ENCODE results near the gene SYNM.

SYNM gene

DNA sequence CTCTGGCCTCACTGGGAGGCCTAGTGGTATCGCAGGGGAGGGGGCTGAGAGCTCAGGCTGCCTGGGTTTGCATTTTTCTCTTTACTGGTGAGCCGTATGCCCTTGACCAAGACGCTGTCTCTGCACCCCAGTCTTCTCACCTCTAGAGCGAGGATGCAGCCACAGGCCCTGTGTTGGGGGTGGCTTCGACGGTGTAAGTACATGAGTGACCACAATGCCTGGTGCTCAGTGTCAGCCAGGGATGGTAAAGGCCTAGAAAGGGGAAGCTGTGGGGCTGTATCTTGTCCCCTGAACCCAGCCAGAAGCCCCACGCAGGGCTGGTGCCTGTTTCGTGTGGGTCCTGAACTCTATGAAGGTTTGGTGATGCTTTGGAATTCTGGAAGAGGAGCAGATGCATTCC lies 19.8 kb downstream of the SYNM start:
- Histone ChIP-seq H3K27ac (ENCODE audit: low read length) (no peak overlapping the region), H3K4me3 (ENCODE audit: low read length) (no peak overlapping the region), H3K27me3 (ENCODE audit: control insufficient read depth, insufficient read depth, low read length) (no peaks in the 10 kb centered on the region), H3K9me3 (ENCODE audit: control insufficient read depth, insufficient read depth, low read length) (no peaks in the 10 kb centered on the region), H3K4me1 (ENCODE audit: control insufficient read depth, insufficient read depth, low read length) (peaks cover 8% of the 10 kb centered on the region; the same call in 1 of the 2 replicates), H3K36me3 (ENCODE audit: control insufficient read depth, insufficient read depth, low read length) (no peaks in the 10 kb centered on the region; the same call in 1 of the 2 replicates)
- no CpG with 5 or more reads among the region's 8 CpGs for WGBS (ENCODE audit: insufficient coverage, insufficient read length)
- DNase-seq (ENCODE audit: low read depth, low spot score): no peak

- H3K27me3 ChIP-seq (ENCODE audit: control insufficient read depth, insufficient read depth, low read length): no peaks in the 10 kb centered on the region
- peaks cover 8% of the 10 kb centered on the region; the same call in 1 of the 2 replicates for H3K4me1 ChIP-seq (ENCODE audit: control insufficient read depth, insufficient read depth, low read length)
- H3K4me3 ChIP-seq (ENCODE audit: low read length): no peak overlapping the region
- H3K9me3 ChIP-seq (ENCODE audit: control insufficient read depth, insufficient read depth, low read length): no peaks in the 10 kb centered on the region
- no peak overlapping the region for H3K27ac ChIP-seq (ENCODE audit: low read length)
- DNase-seq (ENCODE audit: low read depth, low spot score): no peak
- H3K36me3 ChIP-seq (ENCODE audit: control insufficient read depth, insufficient read depth, low read length): no peaks in the 10 kb centered on the region; the same call in 1 of the 2 replicates
- WGBS (ENCODE audit: insufficient coverage, insufficient read length): no CpG with 5 or more reads among the region's 29 CpGs
Observed at GRCh38 chr15:99125061-99125891, 20.4 kb downstream of the SYNM start.

DNA sequence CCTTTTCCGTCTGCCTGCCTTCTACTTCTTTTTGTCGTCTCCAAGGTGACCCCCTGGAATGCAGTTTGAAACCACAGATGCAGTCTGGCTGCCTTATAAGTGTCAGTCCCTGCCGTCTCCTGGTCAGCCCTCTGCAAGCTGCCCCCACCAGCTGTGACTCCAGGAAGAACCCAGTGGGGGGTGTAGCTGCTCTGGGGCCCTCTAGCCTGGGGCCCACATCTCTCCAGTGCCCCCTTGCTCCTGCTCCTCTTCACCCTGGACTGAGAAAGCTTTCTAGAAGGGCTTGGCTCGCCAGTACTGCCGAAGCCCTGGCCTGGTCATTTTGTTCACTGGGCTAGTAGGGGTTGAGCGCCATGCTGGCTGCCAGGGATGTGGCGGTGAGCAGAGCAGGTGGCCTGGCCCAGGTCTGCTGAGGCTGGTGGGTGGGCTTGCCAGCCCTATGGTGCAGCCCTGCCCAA lies 21.3 kb downstream of the SYNM start:
- no peak overlapping the region for H3K27ac ChIP-seq (ENCODE audit: low read length)
- H3K9me3 ChIP-seq (ENCODE audit: control insufficient read depth, insufficient read depth, low read length): no peaks in the 10 kb centered on the region
- DNase-seq (ENCODE audit: low read depth, low spot score): no peak
- H3K27me3 ChIP-seq (ENCODE audit: control insufficient read depth, insufficient read depth, low read length): no peaks in the 10 kb centered on the region
- H3K36me3 ChIP-seq (ENCODE audit: control insufficient read depth, insufficient read depth, low read length): no peaks in the 10 kb centered on the region; the same call in 1 of the 2 replicates
- no CpG with 5 or more reads among the region's 7 CpGs for WGBS (ENCODE audit: insufficient coverage, insufficient read length)
- no peak overlapping the region for H3K4me3 ChIP-seq (ENCODE audit: low read length)
- H3K4me1 ChIP-seq (ENCODE audit: control insufficient read depth, insufficient read depth, low read length): peaks cover 7% of the 10 kb centered on the region; the same call in 1 of the 2 replicates

DNA sequence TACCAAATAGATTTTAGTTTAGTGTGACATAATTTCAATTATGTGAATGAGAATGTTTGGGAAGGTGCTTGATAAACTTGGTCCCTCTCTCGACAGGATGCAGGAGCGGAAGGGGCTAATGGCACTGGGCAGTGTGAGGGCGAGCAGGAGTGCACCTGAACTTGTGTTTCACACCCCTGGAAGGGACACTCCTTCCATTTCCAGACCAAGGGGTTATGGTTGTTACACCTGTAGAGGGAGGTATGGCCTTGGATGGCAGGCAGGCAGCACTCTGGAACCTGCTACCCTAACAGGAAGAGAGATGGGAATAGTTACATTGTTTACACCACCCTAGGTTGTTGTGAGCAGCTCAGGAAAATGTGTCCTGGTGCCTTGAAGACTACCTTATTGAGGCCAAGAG lies 22.1 kb downstream of the SYNM start:
- Histone ChIP-seq H3K27ac (ENCODE audit: low read length) (no peak overlapping the region), H3K4me1 (ENCODE audit: control insufficient read depth, insufficient read depth, low read length) (peaks cover 6% of the 10 kb centered on the region; the same call in 1 of the 2 replicates), H3K4me3 (ENCODE audit: low read length) (no peak overlapping the region), H3K9me3 (ENCODE audit: control insufficient read depth, insufficient read depth, low read length) (no peaks in the 10 kb centered on the region), H3K27me3 (ENCODE audit: control insufficient read depth, insufficient read depth, low read length) (no peaks in the 10 kb centered on the region), H3K36me3 (ENCODE audit: control insufficient read depth, insufficient read depth, low read length) (no peaks in the 10 kb centered on the region; the same call in 1 of the 2 replicates)
- no peak for DNase-seq (ENCODE audit: low read depth, low spot score)
- no CpG with 5 or more reads among the region's 3 CpGs for WGBS (ENCODE audit: insufficient coverage, insufficient read length)

DNA sequence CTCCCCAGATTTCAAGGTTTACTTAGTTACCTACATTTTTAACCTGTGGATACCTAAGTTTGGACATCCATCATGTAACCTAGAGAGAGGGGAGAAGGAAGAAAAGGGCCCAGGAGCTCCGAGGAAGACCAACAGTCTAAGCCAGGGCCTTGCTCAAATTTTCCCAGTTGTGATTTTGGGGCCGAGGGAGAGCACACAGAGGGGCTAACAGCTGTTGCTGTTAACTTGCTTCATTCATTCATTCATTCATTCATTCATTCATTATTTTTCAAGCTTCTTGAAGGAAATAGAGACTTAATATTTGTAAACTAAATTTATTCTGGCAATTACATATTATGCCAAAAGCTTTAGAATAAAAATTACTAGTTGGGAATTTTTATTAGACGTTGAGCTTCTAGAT lies 22.9 kb downstream of the SYNM start:
- H3K36me3 ChIP-seq (ENCODE audit: control insufficient read depth, insufficient read depth, low read length): no peaks in the 10 kb centered on the region; the same call in 1 of the 2 replicates
- WGBS (ENCODE audit: insufficient coverage, insufficient read length): no CpG with 5 or more reads among the region's 3 CpGs
- H3K27me3 ChIP-seq (ENCODE audit: control insufficient read depth, insufficient read depth, low read length): no peaks in the 10 kb centered on the region
- no peak overlapping the region for H3K4me3 ChIP-seq (ENCODE audit: low read length)
- H3K9me3 ChIP-seq (ENCODE audit: control insufficient read depth, insufficient read depth, low read length): no peaks in the 10 kb centered on the region
- peaks cover 6% of the 10 kb centered on the region; the same call in 1 of the 2 replicates for H3K4me1 ChIP-seq (ENCODE audit: control insufficient read depth, insufficient read depth, low read length)
- H3K27ac ChIP-seq (ENCODE audit: low read length): no peak overlapping the region
- no peak for DNase-seq (ENCODE audit: low read depth, low spot score)

DNA sequence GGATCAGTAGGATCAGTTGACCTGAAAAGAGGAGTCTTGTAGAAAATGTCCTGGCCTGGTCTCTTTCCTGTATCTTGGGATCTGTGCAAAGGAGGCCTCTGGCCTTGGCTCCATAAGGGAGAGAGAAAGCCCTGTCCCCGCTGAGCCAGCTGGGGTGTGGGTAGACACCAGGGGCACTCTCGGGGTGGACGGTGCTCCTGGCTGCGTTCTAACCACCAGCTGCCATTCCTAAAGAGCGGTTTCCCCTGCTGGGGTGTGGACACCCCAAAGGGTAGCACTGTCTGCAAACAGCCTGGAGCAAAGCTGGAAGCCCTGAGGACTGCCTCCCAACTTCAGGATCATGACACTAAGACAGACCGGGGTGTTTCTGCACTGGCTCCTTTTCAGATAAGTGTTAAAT lies 23.5 kb downstream of the SYNM start:
- no peaks in the 10 kb centered on the region; the same call in 1 of the 2 replicates for H3K36me3 ChIP-seq (ENCODE audit: control insufficient read depth, insufficient read depth, low read length)
- H3K4me3 ChIP-seq (ENCODE audit: low read length): no peak overlapping the region
- no peaks in the 10 kb centered on the region for H3K9me3 ChIP-seq (ENCODE audit: control insufficient read depth, insufficient read depth, low read length)
- H3K27ac ChIP-seq (ENCODE audit: low read length): no peak overlapping the region
- H3K27me3 ChIP-seq (ENCODE audit: control insufficient read depth, insufficient read depth, low read length): no peaks in the 10 kb centered on the region
- H3K4me1 ChIP-seq (ENCODE audit: control insufficient read depth, insufficient read depth, low read length): peaks cover 6% of the 10 kb centered on the region; the same call in 1 of the 2 replicates
- no CpG with 5 or more reads among the region's 6 CpGs for WGBS (ENCODE audit: insufficient coverage, insufficient read length)
- no peak for DNase-seq (ENCODE audit: low read depth, low spot score)

DNA sequence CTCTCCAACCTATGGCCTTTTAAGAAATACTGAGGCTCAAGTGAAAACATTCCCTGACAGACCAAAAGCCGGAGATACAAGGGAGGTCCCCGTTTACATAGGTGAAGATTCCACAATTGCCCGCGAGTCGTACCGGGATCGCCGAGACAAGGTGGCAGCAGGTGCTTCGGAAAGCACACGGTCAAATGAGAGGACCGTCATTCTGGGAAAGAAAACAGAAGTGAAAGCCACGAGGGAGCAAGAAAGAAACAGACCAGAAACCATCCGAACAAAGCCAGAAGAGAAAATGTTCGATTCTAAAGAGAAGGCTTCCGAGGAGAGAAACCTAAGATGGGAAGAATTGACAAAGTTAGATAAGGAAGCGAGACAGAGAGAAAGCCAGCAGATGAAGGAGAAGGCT lies 24.8 kb downstream of the SYNM start:
- 0 out of 2 replicates have a peak, but pooled peaks cover 3% of the 10 kb centered on the region for H3K4me1 ChIP-seq (ENCODE audit: control insufficient read depth, insufficient read depth, low read length)
- no CpG with 5 or more reads among the region's 16 CpGs for WGBS (ENCODE audit: insufficient coverage, insufficient read length)
- H3K9me3 ChIP-seq (ENCODE audit: control insufficient read depth, insufficient read depth, low read length): no peaks in the 10 kb centered on the region
- no peak overlapping the region for H3K4me3 ChIP-seq (ENCODE audit: low read length)
- no peak for DNase-seq (ENCODE audit: low read depth, low spot score)
- H3K27me3 ChIP-seq (ENCODE audit: control insufficient read depth, insufficient read depth, low read length): no peaks in the 10 kb centered on the region
- no peak overlapping the region for H3K27ac ChIP-seq (ENCODE audit: low read length)
- no peaks in the 10 kb centered on the region; the same call in 1 of the 2 replicates for H3K36me3 ChIP-seq (ENCODE audit: control insufficient read depth, insufficient read depth, low read length)

GRCh38 chr15:99130314-99130713 lies 25.4 kb downstream of the SYNM start:
- no peak for DNase-seq (ENCODE audit: low read depth, low spot score)
- H3K36me3 ChIP-seq (ENCODE audit: control insufficient read depth, insufficient read depth, low read length): no peaks in the 10 kb centered on the region
- H3K27me3 ChIP-seq (ENCODE audit: control insufficient read depth, insufficient read depth, low read length): no peaks in the 10 kb centered on the region
- no peak overlapping the region for H3K27ac ChIP-seq (ENCODE audit: low read length)
- 0 out of 2 replicates have a peak, but pooled peaks cover 3% of the 10 kb centered on the region for H3K4me1 ChIP-seq (ENCODE audit: control insufficient read depth, insufficient read depth, low read length)
- no CpG with 5 or more reads among the region's 13 CpGs for WGBS (ENCODE audit: insufficient coverage, insufficient read length)
- H3K4me3 ChIP-seq (ENCODE audit: low read length): no peak overlapping the region
- no peaks in the 10 kb centered on the region for H3K9me3 ChIP-seq (ENCODE audit: control insufficient read depth, insufficient read depth, low read length)

DNA sequence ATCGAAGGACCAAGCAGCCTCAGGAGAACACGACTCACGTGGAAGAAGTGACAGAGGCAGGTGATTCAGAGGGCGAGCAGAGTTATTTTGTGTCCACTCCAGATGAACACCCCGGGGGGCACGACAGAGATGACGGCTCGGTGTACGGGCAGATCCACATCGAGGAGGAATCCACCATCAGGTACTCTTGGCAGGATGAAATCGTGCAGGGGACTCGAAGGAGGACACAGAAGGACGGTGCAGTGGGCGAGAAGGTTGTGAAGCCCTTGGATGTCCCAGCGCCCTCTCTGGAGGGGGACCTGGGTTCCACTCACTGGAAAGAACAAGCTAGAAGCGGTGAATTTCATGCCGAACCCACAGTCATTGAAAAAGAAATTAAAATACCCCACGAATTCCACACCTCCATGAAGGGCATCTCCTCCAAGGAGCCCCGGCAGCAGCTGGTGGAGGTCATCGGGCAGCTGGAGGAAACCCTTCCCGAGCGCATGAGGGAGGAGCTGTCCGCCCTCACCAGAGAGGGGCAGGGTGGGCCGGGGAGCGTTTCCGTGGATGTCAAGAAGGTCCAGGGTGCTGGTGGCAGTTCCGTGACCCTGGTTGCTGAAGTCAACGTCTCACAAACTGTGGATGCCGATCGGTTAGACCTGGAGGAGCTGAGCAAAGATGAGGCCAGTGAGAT lies 26.0 kb downstream of the SYNM start:
- no CpG with 5 or more reads among the region's 30 CpGs for WGBS (ENCODE audit: insufficient coverage, insufficient read length)
- no peak overlapping the region for H3K27ac ChIP-seq (ENCODE audit: low read length)
- H3K27me3 ChIP-seq (ENCODE audit: control insufficient read depth, insufficient read depth, low read length): no peaks in the 10 kb centered on the region
- H3K4me1 ChIP-seq (ENCODE audit: control insufficient read depth, insufficient read depth, low read length): 0 out of 2 replicates have a peak, but pooled peaks cover 3% of the 10 kb centered on the region
- H3K4me3 ChIP-seq (ENCODE audit: low read length): no peak overlapping the region
- DNase-seq (ENCODE audit: low read depth, low spot score): no peak
- H3K9me3 ChIP-seq (ENCODE audit: control insufficient read depth, insufficient read depth, low read length): no peaks in the 10 kb centered on the region
- H3K36me3 ChIP-seq (ENCODE audit: control insufficient read depth, insufficient read depth, low read length): no peaks in the 10 kb centered on the region

GRCh38 chr15:99131441-99132023 lies 26.7 kb downstream of the SYNM start:
- no CpG with 5 or more reads among the region's 25 CpGs for WGBS (ENCODE audit: insufficient coverage, insufficient read length)

More at GRCh38 chr15:99131441-99132023, 26.7 kb downstream of the SYNM start:
- Histone ChIP-seq H3K4me1 (ENCODE audit: control insufficient read depth, insufficient read depth, low read length) (no peaks in the 10 kb centered on the region), H3K27ac (ENCODE audit: low read length) (no peak overlapping the region), H3K36me3 (ENCODE audit: control insufficient read depth, insufficient read depth, low read length) (no peaks in the 10 kb centered on the region), H3K9me3 (ENCODE audit: control insufficient read depth, insufficient read depth, low read length) (no peaks in the 10 kb centered on the region), H3K4me3 (ENCODE audit: low read length) (no peak overlapping the region), H3K27me3 (ENCODE audit: control insufficient read depth, insufficient read depth, low read length) (no peaks in the 10 kb centered on the region)
- DNase-seq (ENCODE audit: low read depth, low spot score): no peak
